ENCODE data around the gene ERN1. TPM values are rescaled to one million over a fixed set of nuclear protein-coding genes. Genes with fewer than 3 reads are reported as not detected.

ERN1 gene
- total and polyA plus RNA-seq, 8 donors: 10.6 to 45.0 (median 11.5) TPM

DNA sequence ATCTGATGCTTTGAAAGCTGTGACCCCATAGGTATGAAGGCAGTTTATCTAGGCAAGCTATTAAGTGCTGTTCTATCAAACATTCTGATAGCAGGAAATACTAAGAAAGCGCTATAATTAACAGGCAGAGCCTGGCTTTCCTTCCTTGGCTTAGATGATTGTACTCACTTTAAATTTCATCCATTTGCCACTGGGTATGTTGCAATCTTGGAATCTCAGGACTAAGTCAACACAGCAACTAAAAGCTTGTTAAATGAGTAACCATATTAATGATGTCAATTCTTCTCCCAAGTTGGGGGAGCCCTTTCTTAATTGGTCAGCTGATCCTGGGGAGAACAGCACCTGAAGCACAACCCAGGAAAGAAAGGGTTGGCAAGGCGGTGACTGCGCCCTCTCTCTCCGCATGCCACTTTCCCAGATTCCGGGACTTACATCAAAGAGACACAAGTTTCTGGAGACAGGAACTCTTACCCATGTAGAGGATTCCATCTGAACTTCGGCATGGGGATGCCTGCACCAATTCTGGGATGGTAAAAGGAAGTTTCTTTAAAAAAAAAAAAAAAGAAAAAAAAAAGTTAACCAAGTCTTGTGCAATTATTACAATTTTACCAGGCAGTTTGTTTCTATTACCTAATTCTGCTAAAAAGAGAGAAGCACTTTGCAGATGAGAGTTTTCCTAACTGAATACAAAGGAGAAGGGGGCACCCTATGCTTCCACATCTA is 55.1 kb downstream of the ERN1 start:
- ATAC-seq: peak; percentile 79
- H3K4me1 ChIP-seq: peaks cover 24 to 49% of the 10 kb centered on the region in 2 donors
- H3K9me3 ChIP-seq: peaks cover 0 to 2% of the 10 kb centered on the region in 2 donors
- H3K27me3 ChIP-seq: no peaks in the 10 kb centered on the region
- H3K36me3 ChIP-seq: peaks cover 6 to 52% of the 10 kb centered on the region in 2 donors
- intact Hi-C loops (cut with DNase I): no loop called here
- DNase-seq: peak in 3 of 4 donors; percentile 33 to 68 (median 61)
- TF ChIP-seq, protein P1, sequence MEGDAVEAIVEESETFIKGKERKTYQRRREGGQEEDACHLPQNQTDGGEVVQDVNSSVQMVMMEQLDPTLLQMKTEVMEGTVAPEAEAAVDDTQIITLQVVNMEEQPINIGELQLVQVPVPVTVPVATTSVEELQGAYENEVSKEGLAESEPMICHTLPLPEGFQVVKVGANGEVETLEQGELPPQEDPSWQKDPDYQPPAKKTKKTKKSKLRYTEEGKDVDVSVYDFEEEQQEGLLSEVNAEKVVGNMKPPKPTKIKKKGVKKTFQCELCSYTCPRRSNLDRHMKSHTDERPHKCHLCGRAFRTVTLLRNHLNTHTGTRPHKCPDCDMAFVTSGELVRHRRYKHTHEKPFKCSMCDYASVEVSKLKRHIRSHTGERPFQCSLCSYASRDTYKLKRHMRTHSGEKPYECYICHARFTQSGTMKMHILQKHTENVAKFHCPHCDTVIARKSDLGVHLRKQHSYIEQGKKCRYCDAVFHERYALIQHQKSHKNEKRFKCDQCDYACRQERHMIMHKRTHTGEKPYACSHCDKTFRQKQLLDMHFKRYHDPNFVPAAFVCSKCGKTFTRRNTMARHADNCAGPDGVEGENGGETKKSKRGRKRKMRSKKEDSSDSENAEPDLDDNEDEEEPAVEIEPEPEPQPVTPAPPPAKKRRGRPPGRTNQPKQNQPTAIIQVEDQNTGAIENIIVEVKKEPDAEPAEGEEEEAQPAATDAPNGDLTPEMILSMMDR (IDR thresholded peaks at IDR 0.05): no peak
- H3K27ac ChIP-seq: peak overlapping the region; percentile 74 to 81
- peak overlapping the region in 1 of 2 donors; percentile 5 for H3K4me3 ChIP-seq

DNA sequence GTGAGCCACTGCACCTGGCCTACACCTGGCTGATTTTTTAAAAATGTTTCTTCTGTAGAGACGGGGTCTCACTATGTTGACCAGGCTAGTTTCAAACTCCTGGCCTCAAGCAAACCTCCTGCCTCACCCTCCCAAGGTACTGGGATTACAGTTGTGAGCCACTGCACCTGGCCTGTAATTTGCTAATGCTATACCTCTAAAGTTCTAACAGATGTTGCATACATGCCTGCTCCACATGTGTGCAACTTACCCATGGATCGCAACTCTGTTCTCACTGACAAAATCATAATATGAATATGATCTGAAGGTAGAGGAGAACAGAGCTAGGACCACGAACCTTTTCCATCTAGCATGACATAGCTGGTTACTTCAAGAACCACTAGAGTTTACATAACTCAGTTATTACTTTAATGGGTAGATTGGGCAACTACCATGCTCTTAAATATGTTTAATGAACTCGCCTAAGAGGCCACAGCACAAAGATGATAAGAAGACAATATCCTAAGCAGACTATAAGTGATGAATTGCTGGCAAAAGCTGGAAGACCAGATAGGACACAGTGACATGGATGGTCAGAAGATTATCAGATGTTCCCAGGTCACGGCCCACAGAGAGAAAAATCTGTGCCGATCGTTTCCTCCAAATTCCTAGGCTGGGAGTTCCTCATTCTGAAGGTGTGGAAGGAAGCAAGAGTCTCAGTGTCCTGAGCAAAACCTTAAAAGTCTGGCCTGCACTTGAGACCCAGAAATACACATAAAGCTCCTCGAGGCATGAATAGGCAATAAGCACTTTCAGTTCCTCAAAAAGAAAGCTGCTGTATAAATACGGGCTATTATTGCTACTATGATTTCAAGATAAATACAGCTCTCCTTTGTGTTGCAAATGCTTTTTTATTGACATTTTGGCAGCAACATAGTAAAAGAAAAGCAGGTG is 55.9 kb downstream of the ERN1 start:
- Histone ChIP-seq H3K27ac (peak overlapping the region; percentile 74 to 81), H3K9me3 (peaks cover 5 to 11% of the 10 kb centered on the region in 2 donors), H3K36me3 (peaks cover 10 to 52% of the 10 kb centered on the region in 2 donors), H3K27me3 (no peaks in the 10 kb centered on the region), H3K4me1 (peaks cover 24 to 49% of the 10 kb centered on the region in 2 donors), H3K4me3 (no peak overlapping the region)
- intact Hi-C loops (cut with DNase I): no loop called here
- ATAC-seq (peak; percentile 61), DNase-seq (peak in 1 of 4 donors; percentile 44)
- TF ChIP-seq, protein P1 (IDR thresholded peaks at IDR 0.05): no peak

DNA sequence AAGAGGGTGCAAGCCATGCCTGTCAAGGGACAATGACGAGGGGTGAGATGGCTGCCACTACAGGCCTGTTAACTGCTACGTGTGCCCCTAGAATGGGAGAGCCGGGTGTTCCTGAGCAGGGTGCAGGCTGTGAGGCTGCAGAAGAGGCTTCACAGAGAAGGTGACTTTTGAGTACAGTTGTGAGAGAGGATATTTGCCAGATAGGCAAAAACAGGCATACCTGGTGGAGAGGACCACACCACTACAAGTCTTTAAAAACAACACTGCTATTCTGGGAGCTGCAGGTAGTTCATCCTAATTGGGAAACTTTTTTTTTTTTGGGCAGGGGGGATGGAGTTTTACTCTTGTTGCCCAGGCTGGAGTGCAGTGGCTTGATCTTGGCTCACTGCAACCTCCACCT is 58.8 kb downstream of the ERN1 start:
- intact Hi-C loops (cut with DNase I): no loop called here
- H3K36me3 ChIP-seq: peaks cover 10 to 67% of the 10 kb centered on the region in 2 donors
- H3K4me3 ChIP-seq: no peak overlapping the region
- H3K9me3 ChIP-seq: peaks cover 7 to 15% of the 10 kb centered on the region in 2 donors
- H3K4me1 ChIP-seq: peaks cover 22 to 29% of the 10 kb centered on the region in 2 donors
- TF ChIP-seq, protein P1 (IDR thresholded peaks at IDR 0.05): no peak
- DNase-seq (no peak), ATAC-seq (no peak)
- no peak overlapping the region for H3K27ac ChIP-seq
- H3K27me3 ChIP-seq: no peaks in the 10 kb centered on the region

DNA sequence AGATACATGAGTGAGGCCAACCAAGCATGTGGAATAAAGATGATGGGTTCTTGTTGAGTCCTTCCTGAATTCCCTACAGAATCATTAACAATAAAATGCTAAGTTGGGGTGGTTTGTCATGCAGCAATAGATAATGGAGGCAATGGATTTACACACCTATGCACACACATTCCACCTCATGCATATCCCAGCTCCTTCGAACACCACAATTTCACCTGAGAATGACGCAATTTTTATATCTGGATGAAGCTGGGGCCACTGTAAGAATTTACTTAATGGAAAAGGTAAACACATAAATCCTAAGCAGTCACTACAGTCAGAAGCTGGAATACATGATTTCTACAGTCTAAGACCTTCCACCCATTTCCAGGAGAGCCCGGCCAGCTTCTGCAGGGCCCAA is 59.7 kb downstream of the ERN1 start:
- H3K4me3 ChIP-seq: no peak overlapping the region
- ATAC-seq (no peak), DNase-seq (no peak)
- peaks cover 14 to 20% of the 10 kb centered on the region in 2 donors for H3K4me1 ChIP-seq
- intact Hi-C loops (cut with DNase I): no loop called here
- no peak overlapping the region for H3K27ac ChIP-seq
- TF ChIP-seq, protein P1 (IDR thresholded peaks at IDR 0.05): no peak
- peaks cover 7 to 15% of the 10 kb centered on the region in 2 donors for H3K9me3 ChIP-seq
- peaks cover 10 to 76% of the 10 kb centered on the region in 2 donors for H3K36me3 ChIP-seq
- no peaks in the 10 kb centered on the region for H3K27me3 ChIP-seq
